Pulmonary artery endothelial cell (primary cell): ENCODE measurements around the gene NXPE2. TPM values are rescaled to one million over a fixed set of nuclear protein-coding genes. Genes with fewer than 3 reads are reported as not detected.

Experiments used
- DNase-seq: peaks from one replicate; pipeline ENCODE4 v3.0.0-alpha.2; 2011; ENCODE audit warnings: low read depth, low spot score
- total RNA-seq: library from RNA; depleted of rRNA; stranded (reverse); fragments of >200 nt; gene quantifications from 2 replicates; pipeline ENCODE4 v1.2.3, GENCODE V29; 2014

NXPE2 gene
- total RNA-seq, 1 donor from 2014 or later: not detected

DNA sequence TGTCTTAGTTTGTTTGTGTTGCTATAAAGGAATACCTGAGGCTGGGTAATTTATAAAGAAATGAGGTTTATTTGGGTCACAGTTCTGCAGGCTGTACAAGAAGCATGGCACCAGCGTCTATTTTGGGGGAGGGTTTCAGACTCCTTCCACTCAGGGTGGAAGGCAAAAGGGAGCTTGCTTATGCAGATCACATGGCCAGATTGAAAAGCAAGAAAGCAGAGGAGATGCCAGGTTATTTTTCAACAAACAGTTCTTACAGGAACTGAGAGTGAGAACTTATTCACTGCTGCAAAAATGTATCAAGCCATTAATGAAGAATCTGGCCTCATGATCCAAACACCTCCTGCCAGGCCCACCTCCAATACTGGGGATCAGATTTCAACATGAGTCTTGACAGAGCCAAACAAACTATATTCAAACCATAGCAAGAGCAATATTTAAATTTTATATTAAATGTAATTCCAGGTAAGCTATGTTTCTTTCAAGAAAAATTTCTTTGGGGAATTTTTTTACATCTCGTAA lies 66.9 kb downstream of the NXPE2 start:
- DNase-seq: no peak

GRCh38 chr11:114746013-114746412 lies 67.7 kb downstream of the NXPE2 start:
- no peak for DNase-seq

Other genes with a start within 250 kb of the NXPE2 start
- 172 and 187 TPM in 2 replicates for gene REXO2, start 239.1 kb upstream of the NXPE2 start, total RNA-seq
- gene NXPE1, start 118.6 kb upstream of the NXPE2 start, total RNA-seq: not detected in 2 replicates
- gene NXPE4, start 82.7 kb upstream of the NXPE2 start, total RNA-seq: not detected in 2 replicates